GM12878 (cell line): Measurements from ENCODE around the gene ARMC2. TPM values are rescaled to one million over a fixed set of nuclear protein-coding genes. Genes with fewer than 3 reads are reported as not detected.

ENCODE experiments used
- ATF7 ChIP-seq: fragments of 450-650 bp; IDR thresholded peaks from 2 replicates; pipeline ENCODE4 v1.6.1; 2016; ENCODE audit warnings: low read depth, mild to moderate bottlenecking
- CBFB ChIP-seq: IDR thresholded peaks from 2 replicates; pipeline ENCODE4 v1.6.1; 2016; ENCODE audit warnings: antibody characterized with exemption, low read depth
- EGR1 ChIP-seq, 2 experiments: IDR thresholded peaks; 1 replicate in 1 of 2; 2 replicates in 1 of 2; pipeline ENCODE4 v1.6.1; 2011 to 2012; ENCODE audit warnings: low read depth in 2 of 2, low read length in 2 of 2, borderline replicate concordance in 1 of 2, mild to moderate bottlenecking in 1 of 2, moderate library complexity in 1 of 2
- EP300 ChIP-seq, 2 experiments: fragments of 150-350 bp in 1 of 2; IDR thresholded peaks; 2 replicates each; pipeline ENCODE4 v1.6.1; 2011 to 2012; ENCODE audit warnings: low read depth in 2 of 2, low read length in 2 of 2, borderline replicate concordance in 1 of 2, improper control_type of control experiment in 1 of 2, inconsistent platforms in 1 of 2; ENCODE audit not compliant: control insufficient read depth in 1 of 2
- ESRRA ChIP-seq: IDR thresholded peaks from 2 replicates; pipeline ENCODE4 v1.6.1; 2012; ENCODE audit warnings: mild to moderate bottlenecking, low read length, improper control_type of control experiment
- IRF4 ChIP-seq: IDR thresholded peaks from 2 replicates; pipeline ENCODE4 v1.6.1; 2011; ENCODE audit warnings: low read depth, low read length
- JUNB ChIP-seq: IDR thresholded peaks from 2 replicates; pipeline ENCODE4 v1.6.1; 2016; ENCODE audit warnings: antibody characterized with exemption, mild to moderate bottlenecking
- JUND ChIP-seq: IDR thresholded peaks from 2 replicates; pipeline ENCODE4 v1.6.1; 2012; ENCODE audit warnings: low read depth, mild to moderate bottlenecking, low read length, improper control_type of control experiment, moderate library complexity
- MYC ChIP-seq: IDR thresholded peaks from 2 replicates; pipeline ENCODE4 v1.6.1; 2011; ENCODE audit warnings: mild to moderate bottlenecking, low read length, moderate library complexity, inconsistent platforms; ENCODE audit not compliant: insufficient read depth, insufficient replicate concordance, insufficient read length, severe bottlenecking
- NR2F1 ChIP-seq: fragments of 450-650 bp; conservative IDR thresholded peaks from 2 replicates; pipeline ENCODE4 v1.6.1; 2017; ENCODE audit warnings: mild to moderate bottlenecking
- PAX5 ChIP-seq: IDR thresholded peaks from 2 replicates; pipeline ENCODE4 v1.6.1; 2011; ENCODE audit warnings: low read depth, low read length, borderline replicate concordance
- PML ChIP-seq: IDR thresholded peaks from 2 replicates; pipeline ENCODE4 v1.6.1; 2012; ENCODE audit warnings: low read length, inconsistent platforms
- RCOR1 ChIP-seq: conservative IDR thresholded peaks from 2 replicates; pipeline ENCODE4 v1.6.1; 2012; ENCODE audit warnings: low read depth, low read length, improper control_type of control experiment
- TBL1XR1 ChIP-seq: IDR thresholded peaks from 2 replicates; pipeline ENCODE4 v1.6.1; 2012; ENCODE audit warnings: low read depth, low read length, improper control_type of control experiment
- TCF12 ChIP-seq: IDR thresholded peaks from 2 replicates; pipeline ENCODE4 v1.6.1; 2011; ENCODE audit warnings: low read depth, mild to moderate bottlenecking, low read length
- TCF7 ChIP-seq: IDR thresholded peaks from 2 replicates; pipeline ENCODE4 v1.6.1; 2014; ENCODE audit warnings: antibody characterized with exemption, borderline replicate concordance
- ZNF207 ChIP-seq: fragments of 450-650 bp; IDR thresholded peaks from 2 replicates; pipeline ENCODE4 v1.6.1; 2014; ENCODE audit warnings: antibody characterized with exemption, mild to moderate bottlenecking, borderline replicate concordance
- ZZZ3 ChIP-seq: IDR thresholded peaks from 2 replicates; pipeline ENCODE4 v1.6.1; 2011; ENCODE audit warnings: low read depth; ENCODE audit not compliant: control insufficient read depth, insufficient read length
- polyA plus RNA-seq, 11 experiments: library from polyadenylated mRNA; depleted of rRNA in 4 of 11; unstranded in 6 of 11; stranded (reverse) in 5 of 11; fragments of >200 nt; fragmentation: Nextera tagmentation in 4 of 11; fragmentation: Illumina TruSeq in 1 of 11; extraction: Ambion mirVana in 4 of 11; extraction: Trizol in 1 of 11; gene quantifications; 1 replicate in 1 of 11; 2 replicates in 10 of 11; pipeline versions ENCODE4 v1.2.1 to v1.2.3, GENCODE V29; 2011 to 2016; ENCODE audit warnings: inconsistent platforms in 2 of 11, missing spikeins in 2 of 11, low read depth in 1 of 11
- total RNA-seq, 4 experiments: library from RNA; depleted of rRNA in 3 of 4; stranded (reverse); fragments of >200 nt in 3 of 4; fragmentation: Illumina TruSeq in 1 of 4; extraction: Trizol in 1 of 4; gene quantifications; 2 replicates each; pipeline versions ENCODE4 v1.2.1 to v1.2.3, GENCODE V29; 2013 to 2021
- TF ChIP-seq, protein P1 (sequence below), 3 experiments: IDR thresholded peaks in 2 of 3; conservative IDR thresholded peaks in 1 of 3; 2 replicates each; pipeline ENCODE4 v1.5.1; 2011; ENCODE audit warnings: low read depth in 3 of 3, low read length in 3 of 3, mild to moderate bottlenecking in 3 of 3, control low read depth in 2 of 3, moderate library complexity in 2 of 3, inconsistent platforms in 1 of 3, mixed read lengths in 1 of 3; ENCODE audit not compliant: control insufficient read depth in 2 of 3, insufficient read depth in 1 of 3; ENCODE audit errors: extremely low read depth in 1 of 3

Gene ARMC2
- total and polyA plus RNA-seq, 10 of the 15 experiments (the other 5 are each of a cell fraction or from before 2014, with no cell fraction given) = 0.06 to 0.33 (median 0.21) TPM; not detected in 5

DNA sequence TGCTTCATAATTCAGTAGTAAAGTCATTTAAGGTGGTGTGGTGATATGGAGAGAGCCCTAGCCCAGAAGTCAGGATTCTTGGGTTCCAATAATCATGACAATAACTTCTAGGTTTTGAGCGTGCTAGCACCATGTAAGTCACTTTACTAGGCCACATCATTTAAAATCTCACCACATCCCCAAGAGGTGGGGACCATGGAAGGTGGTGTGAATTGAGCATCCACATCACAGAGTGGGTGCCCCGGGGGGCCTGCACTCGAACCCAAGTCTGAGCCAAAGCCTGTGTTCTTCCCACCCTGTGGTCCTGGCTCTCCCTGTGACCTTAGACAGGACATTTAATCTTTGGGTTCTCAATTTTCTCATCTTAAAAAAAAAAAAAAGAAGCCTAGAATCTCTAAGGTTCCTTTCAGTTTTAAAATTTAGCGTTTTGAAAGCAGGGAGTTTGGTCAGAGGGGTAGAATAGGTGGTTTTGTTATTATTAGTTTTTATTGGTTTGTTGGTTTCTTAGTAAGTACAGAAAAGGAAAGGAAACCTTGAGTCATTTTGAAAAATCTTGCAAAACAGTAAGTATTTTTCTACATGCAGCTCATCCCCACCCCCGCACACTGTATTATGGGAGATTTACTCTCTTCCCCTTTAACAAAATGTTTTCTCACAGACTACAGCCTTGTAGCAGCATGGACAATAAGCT, 26.4 kb downstream of the ARMC2 start (continued):
- TF ChIP-seq, protein P1, sequence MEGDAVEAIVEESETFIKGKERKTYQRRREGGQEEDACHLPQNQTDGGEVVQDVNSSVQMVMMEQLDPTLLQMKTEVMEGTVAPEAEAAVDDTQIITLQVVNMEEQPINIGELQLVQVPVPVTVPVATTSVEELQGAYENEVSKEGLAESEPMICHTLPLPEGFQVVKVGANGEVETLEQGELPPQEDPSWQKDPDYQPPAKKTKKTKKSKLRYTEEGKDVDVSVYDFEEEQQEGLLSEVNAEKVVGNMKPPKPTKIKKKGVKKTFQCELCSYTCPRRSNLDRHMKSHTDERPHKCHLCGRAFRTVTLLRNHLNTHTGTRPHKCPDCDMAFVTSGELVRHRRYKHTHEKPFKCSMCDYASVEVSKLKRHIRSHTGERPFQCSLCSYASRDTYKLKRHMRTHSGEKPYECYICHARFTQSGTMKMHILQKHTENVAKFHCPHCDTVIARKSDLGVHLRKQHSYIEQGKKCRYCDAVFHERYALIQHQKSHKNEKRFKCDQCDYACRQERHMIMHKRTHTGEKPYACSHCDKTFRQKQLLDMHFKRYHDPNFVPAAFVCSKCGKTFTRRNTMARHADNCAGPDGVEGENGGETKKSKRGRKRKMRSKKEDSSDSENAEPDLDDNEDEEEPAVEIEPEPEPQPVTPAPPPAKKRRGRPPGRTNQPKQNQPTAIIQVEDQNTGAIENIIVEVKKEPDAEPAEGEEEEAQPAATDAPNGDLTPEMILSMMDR (IDR thresholded peaks at IDR 0.05 in 2 of 3, conservative IDR thresholded peaks at IDR 0.05 in 1 of 3; ENCODE audit: control insufficient read depth in 2 of 3, extremely low read depth in 1 of 3, insufficient read depth in 1 of 3, low read depth in 3 of 3, low read length in 3 of 3) = no peak
- TF ChIP-seq PML (peak; percentile 76), CBFB (peak; percentile 76; the same call in 1 of the 2 replicates), ESRRA (no peak), ATF7 (peak; percentile 68), ZNF207 (no peak), TCF12 (no peak), PAX5 (peak; percentile 76; the same call in 1 of the 2 replicates), JUNB (peak; percentile 98), ZZZ3 (no peak), JUND (peak; percentile 53; the same call in 1 of the 2 replicates), EGR1 (IDR thresholded peaks at IDR 0.05; ENCODE audit: borderline replicate concordance in 1 of 2, low read depth in 2 of 2, low read length in 2 of 2) (peak in 1 of 2 experiments; percentile 70; a peak in 1 of 3 replicates), EP300 (IDR thresholded peaks at IDR 0.05; ENCODE audit: borderline replicate concordance in 1 of 2, control insufficient read depth in 1 of 2, low read depth in 2 of 2, low read length in 2 of 2) (peak; percentile 34 to 87; a peak in 3 of 4 replicates), RCOR1 (peak; percentile 90; the same call in 1 of the 2 replicates), TCF7 (peak; percentile 60; the same call in 1 of the 2 replicates), NR2F1 (peak; percentile 88), TBL1XR1 (peak; percentile 85), MYC (no peak), IRF4 (peak; percentile 91)
- TF ChIP-seq, all 136 proteins: peak for 43
